ENCODE results near the gene TMEM178B.
"Not testable (repeated sequence)": the region's sequence is repeated elsewhere in the genome, so short reads cannot be mapped to it uniquely, and the experiment has no call there.

DNA sequence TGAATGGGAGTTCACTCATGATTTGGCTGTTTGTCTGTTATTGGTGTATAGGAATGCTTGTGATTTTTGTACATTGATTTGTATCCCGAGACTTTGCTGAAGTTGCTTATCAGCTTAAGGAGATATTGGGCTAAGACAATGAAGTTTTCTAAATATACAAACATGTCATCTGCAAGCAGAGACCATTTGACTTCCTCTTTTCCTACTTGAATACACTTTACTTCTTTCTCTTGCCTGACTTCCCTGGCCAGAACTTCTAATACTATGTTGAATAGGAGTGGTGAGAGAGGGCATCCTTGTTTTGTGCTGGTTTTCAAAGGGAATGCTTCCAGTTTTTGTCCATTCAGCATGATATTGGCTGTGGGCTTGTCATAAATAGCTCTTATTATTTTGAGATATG is 101.9 kb downstream of the TMEM178B start:
- TF ChIP-seq CTCF (IDR thresholded peaks at IDR 0.05; ENCODE audit: poor library complexity); EZH2 (IDR thresholded peaks at IDR 0.05; ENCODE audit: borderline replicate concordance); EZH2phosphoT487 (IDR thresholded peaks at IDR 0.05; ENCODE audit: low read depth, severe bottlenecking, unreplicated experiment): not testable (repeated sequence)
